ENCODE results near the gene DNAH7. TPM values are rescaled to one million over a fixed set of nuclear protein-coding genes. Genes with fewer than 3 reads are reported as not detected.

DNAH7 gene
- total and polyA plus RNA-seq, 2 experiments from 2014 or later = 0.35 to 1.1 TPM

- no peak for TF ChIP-seq ZNF462 (CRISPR knock-in tag; IDR thresholded peaks at IDR 0.05)
Measured at GRCh38 chr2:195700480-195700879, 368.2 kb downstream of the DNAH7 start (continued).

- peaks cover 3% of the 10 kb centered on the region; the same call in 1 of the 2 replicates for H4K20me1 ChIP-seq (replicated peaks; ENCODE audit: insufficient read depth)
- no peak overlapping the region for H3K27ac Mint-ChIP-seq
- peaks cover 24% of the 10 kb centered on the region for H3K4me1 Mint-ChIP-seq
Measured at GRCh38 chr2:195697681-195698220, 370.9 kb downstream of the DNAH7 start.

More at GRCh38 chr2:195697681-195698220, 370.9 kb downstream of the DNAH7 start:
- Mint-ChIP-seq H3K9me3 (peaks cover 17% of the 10 kb centered on the region), H3K27me3 (ENCODE audit: insufficient read depth, low read depth, poor library complexity) (peaks cover 2% of the 10 kb centered on the region), H3K36me3 (ENCODE audit: low read depth) (peaks cover 50% of the 10 kb centered on the region), H3K4me3 (no peak overlapping the region)
- DNase-seq (ENCODE audit: low spot score) (no peak), ATAC-seq (no peak)
- Histone ChIP-seq H3K79me2 (replicated peaks; ENCODE audit: insufficient read depth) (peaks cover 100% of the 10 kb centered on the region), H3K4me2 (no peak overlapping the region), H3K9me2 (ENCODE audit: insufficient read depth) (no peaks in the 10 kb centered on the region), H3K27me3 (ENCODE audit: insufficient read depth) (no peaks in the 10 kb centered on the region), H3K36me3 (ENCODE audit: insufficient read depth) (0 out of 2 replicates have a peak, but pooled peaks cover 3% of the 10 kb centered on the region), H3K27ac (ENCODE audit: low read depth) (no peak overlapping the region), H3K4me3 (no peak overlapping the region), H2AFZ (no peak overlapping the region), H3K4me1 (ENCODE audit: insufficient read depth) (peaks cover 34% of the 10 kb centered on the region), H3F3A (replicated peaks; ENCODE audit: low read depth) (no peaks in the 10 kb centered on the region)
- TF ChIP-seq POLR2AphosphoS5 (IDR thresholded peaks at IDR 0.05; ENCODE audit: low read depth) = no peak
- TF ChIP-seq ZNF462 (CRISPR knock-in tag; IDR thresholded peaks at IDR 0.05) = no peak
